Ishikawa (cell line): Measurements from ENCODE around the gene KLF16.

Experiments used
- CREB1 ChIP-seq: IDR thresholded peaks from 2 replicates; pipeline ENCODE4 v1.6.1; 2012; ENCODE audit warnings: low read depth
- EGR1 ChIP-seq: IDR thresholded peaks from 2 replicates; pipeline ENCODE4 v1.6.1; 2012
- EP300 ChIP-seq: IDR thresholded peaks from 2 replicates; pipeline ENCODE4 v1.6.1; 2012; ENCODE audit warnings: borderline replicate concordance
- TAF1 ChIP-seq: IDR thresholded peaks from 2 replicates; pipeline ENCODE4 v1.6.1; 2012; ENCODE audit warnings: low read depth, mild to moderate bottlenecking
- TF ChIP-seq, protein P1 (sequence below): IDR thresholded peaks from 2 replicates; pipeline ENCODE4 v1.6.1; 2012

DNA sequence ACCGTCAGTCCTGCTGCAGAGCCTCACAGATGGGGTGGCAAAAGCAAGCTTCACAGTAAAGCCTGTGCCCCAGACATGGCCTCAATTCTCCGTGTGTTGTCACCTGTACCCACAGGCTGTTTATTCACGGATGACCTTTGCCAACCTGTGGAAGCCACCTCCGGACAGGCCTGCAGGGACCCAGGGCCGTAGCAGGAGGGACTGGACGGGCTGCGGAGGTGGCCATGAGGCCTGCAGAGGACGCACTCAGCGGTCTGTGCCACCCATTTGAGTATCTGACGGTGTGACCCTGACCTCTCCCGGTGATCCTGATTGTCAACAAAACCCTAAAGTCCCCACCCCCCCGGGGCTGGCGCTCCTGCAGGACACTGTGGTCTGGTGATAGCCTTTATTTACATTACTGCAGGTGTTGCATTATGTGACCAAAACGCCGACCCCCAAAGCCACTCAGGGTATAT lies 7.8 kb upstream of the KLF16 start:
- no peak for TF ChIP-seq CREB1
- TF ChIP-seq, protein P1, sequence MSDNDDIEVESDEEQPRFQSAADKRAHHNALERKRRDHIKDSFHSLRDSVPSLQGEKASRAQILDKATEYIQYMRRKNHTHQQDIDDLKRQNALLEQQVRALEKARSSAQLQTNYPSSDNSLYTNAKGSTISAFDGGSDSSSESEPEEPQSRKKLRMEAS, result no peak
- TF ChIP-seq TAF1, result no peak
- no peak for TF ChIP-seq EGR1
- TF ChIP-seq EP300, result no peak
